ENCODE measurements around the gene IFNL1. TPM values are rescaled to one million over a fixed set of nuclear protein-coding genes. Genes with fewer than 3 reads are reported as not detected.

The IFNL1 gene
- total RNA-seq, 4 donors from 2014 or later = not detected

DNA sequence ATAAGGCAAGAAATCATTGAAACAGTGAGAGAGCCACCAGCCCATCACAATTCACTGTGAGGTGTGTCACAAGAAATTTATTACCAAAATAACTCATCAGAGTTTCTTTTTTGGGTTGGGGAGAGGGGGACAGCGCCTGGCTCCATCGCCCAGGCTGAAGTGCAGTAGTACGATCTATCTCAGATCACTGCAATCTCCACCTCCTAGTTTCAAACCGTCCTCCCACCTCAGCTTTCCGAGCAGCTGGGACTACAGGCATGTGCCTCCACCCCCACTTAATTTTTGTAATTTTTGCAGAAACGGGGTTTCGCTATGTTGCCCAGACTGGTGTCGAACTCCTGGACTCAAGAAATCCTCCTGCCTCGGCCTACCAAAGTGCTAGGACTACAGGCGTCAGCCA is 3.6 kb downstream of the IFNL1 start:
- TF ChIP-seq, protein P1, sequence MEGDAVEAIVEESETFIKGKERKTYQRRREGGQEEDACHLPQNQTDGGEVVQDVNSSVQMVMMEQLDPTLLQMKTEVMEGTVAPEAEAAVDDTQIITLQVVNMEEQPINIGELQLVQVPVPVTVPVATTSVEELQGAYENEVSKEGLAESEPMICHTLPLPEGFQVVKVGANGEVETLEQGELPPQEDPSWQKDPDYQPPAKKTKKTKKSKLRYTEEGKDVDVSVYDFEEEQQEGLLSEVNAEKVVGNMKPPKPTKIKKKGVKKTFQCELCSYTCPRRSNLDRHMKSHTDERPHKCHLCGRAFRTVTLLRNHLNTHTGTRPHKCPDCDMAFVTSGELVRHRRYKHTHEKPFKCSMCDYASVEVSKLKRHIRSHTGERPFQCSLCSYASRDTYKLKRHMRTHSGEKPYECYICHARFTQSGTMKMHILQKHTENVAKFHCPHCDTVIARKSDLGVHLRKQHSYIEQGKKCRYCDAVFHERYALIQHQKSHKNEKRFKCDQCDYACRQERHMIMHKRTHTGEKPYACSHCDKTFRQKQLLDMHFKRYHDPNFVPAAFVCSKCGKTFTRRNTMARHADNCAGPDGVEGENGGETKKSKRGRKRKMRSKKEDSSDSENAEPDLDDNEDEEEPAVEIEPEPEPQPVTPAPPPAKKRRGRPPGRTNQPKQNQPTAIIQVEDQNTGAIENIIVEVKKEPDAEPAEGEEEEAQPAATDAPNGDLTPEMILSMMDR (IDR thresholded peaks at IDR 0.05; ENCODE audit: low read depth) = no peak

DNA sequence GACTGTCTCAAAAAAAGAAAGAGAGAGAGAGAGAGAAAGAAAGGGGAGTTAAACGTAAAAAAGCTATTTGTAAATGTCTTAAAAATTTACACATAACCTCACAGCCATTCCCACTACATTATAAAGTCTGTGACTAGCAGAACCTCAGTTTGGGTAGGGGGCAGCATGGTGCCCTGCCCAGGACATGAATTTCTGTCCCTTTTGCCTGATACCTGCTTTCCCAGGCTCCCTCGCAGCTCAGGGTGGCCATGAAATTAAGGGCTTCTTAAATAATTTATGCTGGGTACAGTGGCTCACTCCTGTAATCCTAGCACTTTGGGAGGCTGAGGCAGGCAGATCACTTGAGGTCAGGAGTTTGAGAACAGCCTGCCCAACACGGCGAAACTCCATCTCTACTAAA is 4.8 kb downstream of the IFNL1 start:
- TF ChIP-seq, protein P1 (IDR thresholded peaks at IDR 0.05; ENCODE audit: low read depth) = no peak

GRCh38 chr19:39301562-39301961 is 5.4 kb downstream of the IFNL1 start:
- TF ChIP-seq, protein P1 (IDR thresholded peaks at IDR 0.05; ENCODE audit: low read depth) = no peak

- TF ChIP-seq, protein P1 (IDR thresholded peaks at IDR 0.05; ENCODE audit: low read depth) = no peak
Measured at GRCh38 chr19:39303373-39304184, 7.4 kb downstream of the IFNL1 start.

DNA sequence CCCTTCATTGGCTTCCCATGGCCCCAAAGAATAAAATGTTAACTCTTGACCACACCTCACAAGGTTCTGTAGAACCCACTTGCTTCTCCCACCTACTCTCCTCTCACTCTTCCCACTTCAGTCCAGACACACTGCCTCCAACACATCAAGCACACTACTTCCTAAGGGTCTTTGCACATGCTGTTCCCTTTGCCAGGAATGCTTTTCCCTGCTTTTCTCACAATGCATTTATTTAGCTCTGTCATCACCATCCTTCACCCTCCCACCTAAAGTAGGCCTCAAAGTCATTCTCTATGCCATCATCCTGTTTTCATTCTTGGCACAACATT is 7.9 kb downstream of the IFNL1 start:
- TF ChIP-seq, protein P1 (IDR thresholded peaks at IDR 0.05; ENCODE audit: low read depth) = no peak

DNA sequence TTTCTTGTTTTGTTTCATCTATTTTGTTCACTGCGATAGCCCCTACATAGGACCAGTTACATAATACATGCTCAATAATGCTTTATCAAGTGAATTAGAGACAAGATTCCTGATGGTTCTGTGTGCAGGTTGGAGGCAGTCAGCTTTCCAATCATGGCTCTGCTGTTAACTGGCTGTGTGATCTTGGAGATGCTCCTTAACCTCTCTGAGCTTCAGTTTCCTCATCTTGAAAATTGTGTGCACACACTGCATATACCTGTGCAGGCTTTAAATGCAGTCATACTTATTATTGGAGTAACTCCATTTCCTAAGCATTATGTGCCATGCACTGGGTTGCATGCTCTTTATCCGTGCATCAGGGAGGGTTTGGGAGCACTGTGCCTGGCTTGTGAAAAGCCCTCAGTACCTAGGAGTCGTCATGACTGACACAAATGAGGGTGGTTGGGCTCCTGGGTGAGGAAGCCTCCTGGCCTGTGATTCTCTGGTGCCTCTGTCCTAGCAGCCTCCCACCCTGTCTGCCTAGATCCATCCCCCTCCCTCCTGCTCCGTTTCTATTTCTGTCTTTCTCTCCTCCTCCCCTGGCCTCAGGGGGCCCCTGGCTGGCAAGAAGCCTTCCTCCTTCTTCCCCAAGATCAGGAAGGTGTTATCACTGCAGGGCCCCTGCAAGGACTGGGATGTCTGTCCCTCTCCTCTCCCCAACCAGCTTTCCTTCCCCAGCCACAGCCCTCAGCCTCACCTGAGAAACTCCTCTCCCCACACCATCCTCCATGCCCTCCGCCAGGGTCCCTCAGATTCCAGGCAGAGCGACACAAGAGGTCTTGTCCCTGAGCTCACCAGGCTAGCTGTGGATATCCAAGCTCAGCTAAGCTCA is 8.7 kb downstream of the IFNL1 start:
- TF ChIP-seq, protein P1 (IDR thresholded peaks at IDR 0.05; ENCODE audit: low read depth) = no peak

DNA sequence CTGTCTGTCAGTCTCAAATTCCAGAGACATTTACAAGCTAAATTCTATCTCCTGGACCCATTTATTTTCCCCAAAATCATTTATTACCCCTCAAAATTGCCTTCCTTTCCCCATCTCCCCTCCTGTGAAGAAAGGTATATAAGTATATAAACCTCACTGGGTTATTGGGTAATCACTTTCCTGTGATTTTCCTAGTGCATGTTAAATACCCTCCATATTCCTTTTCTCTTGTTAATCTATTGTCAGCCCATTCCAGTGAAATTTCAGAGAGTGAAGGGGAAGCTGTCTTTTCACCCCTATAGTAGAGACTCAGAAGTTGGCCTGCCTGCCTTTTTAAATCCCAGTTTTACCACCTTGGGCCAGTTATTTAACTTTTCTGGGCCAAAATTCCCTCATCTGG is 9.9 kb downstream of the IFNL1 start:
- TF ChIP-seq, protein P1 (IDR thresholded peaks at IDR 0.05; ENCODE audit: low read depth) = no peak

Measured in subcutaneous adipose tissue (tissue), 4 donors.